ENCODE measurements around the gene PIK3CA. TPM values are rescaled to one million over a fixed set of nuclear protein-coding genes. Genes with fewer than 3 reads are reported as not detected.

PIK3CA gene
- total RNA-seq, 1 experiment from 2014 or later, result 27.6 TPM

DNA sequence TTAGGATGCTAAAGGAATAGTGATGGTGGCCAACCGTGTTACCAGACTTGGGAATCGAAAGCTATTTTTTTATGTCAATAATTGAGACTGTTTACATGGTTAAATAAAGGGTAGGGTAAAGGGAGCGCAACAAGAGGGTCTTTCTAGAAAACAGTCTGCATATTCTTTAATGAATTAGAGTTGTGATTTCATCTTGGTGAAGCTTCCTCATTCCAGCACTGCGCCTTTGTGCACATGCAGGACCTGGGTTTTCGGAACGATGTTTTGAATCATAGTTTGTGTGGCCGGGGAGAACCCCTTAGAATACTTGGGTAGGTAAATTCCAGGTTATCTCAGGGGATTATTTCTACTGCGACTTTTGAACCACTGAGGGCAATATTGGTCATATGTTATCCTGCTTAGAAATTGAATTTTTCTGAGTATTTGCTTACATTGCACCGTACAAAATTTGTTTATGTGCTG is 1.3 kb downstream of the PIK3CA start:
- ChIA-PET CTCF (no interaction called here), POLR2A (interaction anchor here (0.6 kb wide), 1 partner anchor 413 kb away, joined by 3 read pairs; the partner anchor contains the start of gene ACTL6A)
- BruUV-seq (replicated peaks), result no TSS peak
- Histone ChIP-seq H3K4me3 (ENCODE audit: low read depth in 2 of 2, low read length in 2 of 2) (peak overlapping the region; percentile 89 to 97), H3K4me1 (ENCODE audit: control insufficient read depth, insufficient read depth, low read length) (peaks cover 24% of the 10 kb centered on the region), H3K9me3 (ENCODE audit: control insufficient read depth, insufficient read depth, low read depth, low read length) (peaks cover 5% of the 10 kb centered on the region; the same call in 1 of the 2 replicates), H3K36me3 (ENCODE audit: control insufficient read depth, insufficient read depth, low read length) (no peaks in the 10 kb centered on the region), H3K27me3 (ENCODE audit: control insufficient read depth, insufficient read depth, low read length) (no peaks in the 10 kb centered on the region), H3K27ac (ENCODE audit: low read length) (peak overlapping the region; percentile 91)
- ATAC-seq (no peak), DNase-seq (ENCODE audit: low read depth, low spot score) (no peak)
- no peak for TF ChIP-seq POLR2AphosphoS5 (IDR thresholded peaks at IDR 0.05; ENCODE audit: low read depth, low read length)
- TF ChIP-seq SIN3A (IDR thresholded peaks at IDR 0.05; ENCODE audit: borderline replicate concordance, insufficient read depth, low read depth, low read length), result no peak
- no peak for TF ChIP-seq TCF7L2 (IDR thresholded peaks at IDR 0.05; ENCODE audit: low read depth, low read length)
- TF ChIP-seq, protein P1, sequence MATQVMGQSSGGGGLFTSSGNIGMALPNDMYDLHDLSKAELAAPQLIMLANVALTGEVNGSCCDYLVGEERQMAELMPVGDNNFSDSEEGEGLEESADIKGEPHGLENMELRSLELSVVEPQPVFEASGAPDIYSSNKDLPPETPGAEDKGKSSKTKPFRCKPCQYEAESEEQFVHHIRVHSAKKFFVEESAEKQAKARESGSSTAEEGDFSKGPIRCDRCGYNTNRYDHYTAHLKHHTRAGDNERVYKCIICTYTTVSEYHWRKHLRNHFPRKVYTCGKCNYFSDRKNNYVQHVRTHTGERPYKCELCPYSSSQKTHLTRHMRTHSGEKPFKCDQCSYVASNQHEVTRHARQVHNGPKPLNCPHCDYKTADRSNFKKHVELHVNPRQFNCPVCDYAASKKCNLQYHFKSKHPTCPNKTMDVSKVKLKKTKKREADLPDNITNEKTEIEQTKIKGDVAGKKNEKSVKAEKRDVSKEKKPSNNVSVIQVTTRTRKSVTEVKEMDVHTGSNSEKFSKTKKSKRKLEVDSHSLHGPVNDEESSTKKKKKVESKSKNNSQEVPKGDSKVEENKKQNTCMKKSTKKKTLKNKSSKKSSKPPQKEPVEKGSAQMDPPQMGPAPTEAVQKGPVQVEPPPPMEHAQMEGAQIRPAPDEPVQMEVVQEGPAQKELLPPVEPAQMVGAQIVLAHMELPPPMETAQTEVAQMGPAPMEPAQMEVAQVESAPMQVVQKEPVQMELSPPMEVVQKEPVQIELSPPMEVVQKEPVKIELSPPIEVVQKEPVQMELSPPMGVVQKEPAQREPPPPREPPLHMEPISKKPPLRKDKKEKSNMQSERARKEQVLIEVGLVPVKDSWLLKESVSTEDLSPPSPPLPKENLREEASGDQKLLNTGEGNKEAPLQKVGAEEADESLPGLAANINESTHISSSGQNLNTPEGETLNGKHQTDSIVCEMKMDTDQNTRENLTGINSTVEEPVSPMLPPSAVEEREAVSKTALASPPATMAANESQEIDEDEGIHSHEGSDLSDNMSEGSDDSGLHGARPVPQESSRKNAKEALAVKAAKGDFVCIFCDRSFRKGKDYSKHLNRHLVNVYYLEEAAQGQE (IDR thresholded peaks at IDR 0.05; ENCODE audit: insufficient read depth in 1 of 2, low read depth in 2 of 2, low read length in 1 of 2), result no peak
- TF ChIP-seq, protein P2, sequence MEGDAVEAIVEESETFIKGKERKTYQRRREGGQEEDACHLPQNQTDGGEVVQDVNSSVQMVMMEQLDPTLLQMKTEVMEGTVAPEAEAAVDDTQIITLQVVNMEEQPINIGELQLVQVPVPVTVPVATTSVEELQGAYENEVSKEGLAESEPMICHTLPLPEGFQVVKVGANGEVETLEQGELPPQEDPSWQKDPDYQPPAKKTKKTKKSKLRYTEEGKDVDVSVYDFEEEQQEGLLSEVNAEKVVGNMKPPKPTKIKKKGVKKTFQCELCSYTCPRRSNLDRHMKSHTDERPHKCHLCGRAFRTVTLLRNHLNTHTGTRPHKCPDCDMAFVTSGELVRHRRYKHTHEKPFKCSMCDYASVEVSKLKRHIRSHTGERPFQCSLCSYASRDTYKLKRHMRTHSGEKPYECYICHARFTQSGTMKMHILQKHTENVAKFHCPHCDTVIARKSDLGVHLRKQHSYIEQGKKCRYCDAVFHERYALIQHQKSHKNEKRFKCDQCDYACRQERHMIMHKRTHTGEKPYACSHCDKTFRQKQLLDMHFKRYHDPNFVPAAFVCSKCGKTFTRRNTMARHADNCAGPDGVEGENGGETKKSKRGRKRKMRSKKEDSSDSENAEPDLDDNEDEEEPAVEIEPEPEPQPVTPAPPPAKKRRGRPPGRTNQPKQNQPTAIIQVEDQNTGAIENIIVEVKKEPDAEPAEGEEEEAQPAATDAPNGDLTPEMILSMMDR (IDR thresholded peaks at IDR 0.05), result no peak
- intact Hi-C loops (cut with micrococcal nuclease; ENCODE audit: unreplicated experiment), result loop anchor here (2.0 to 5.0 kb wide), 2 partner anchors 132 to 167 kb away; no protein-coding TSS in a partner anchor
- in situ Hi-C loops (cut with HindIII; ENCODE audit: low pct_unique_long_range_greater_than_20kb, low sequenced_read_pairs), result no loop called here

DNA sequence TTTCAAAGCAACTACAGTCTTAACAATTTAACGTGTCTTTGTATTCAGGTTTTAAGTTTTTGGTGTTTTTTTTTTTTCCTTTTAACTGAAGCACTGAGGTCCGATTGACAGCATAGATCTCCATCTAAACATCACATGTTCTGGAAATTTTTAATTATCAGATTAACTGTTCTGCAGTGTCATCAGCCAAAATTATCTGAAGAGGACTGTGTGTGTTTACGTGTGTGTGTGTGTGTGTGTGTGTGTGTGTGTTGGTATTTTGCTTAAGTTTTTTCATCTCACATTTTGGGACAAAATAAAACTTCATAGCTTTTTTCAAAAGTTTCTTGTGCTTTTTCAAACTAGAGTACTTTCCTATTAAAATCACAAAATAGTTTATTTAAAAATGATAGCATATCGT is 1.8 kb downstream of the PIK3CA start:
- no peak for TF ChIP-seq TCF7L2 (IDR thresholded peaks at IDR 0.05; ENCODE audit: low read depth, low read length)
- TF ChIP-seq, protein P2 (IDR thresholded peaks at IDR 0.05), result no peak
- CTCF ChIA-PET, result no interaction called here
- H3K4me1 ChIP-seq (ENCODE audit: control insufficient read depth, insufficient read depth, low read length), result peaks cover 24% of the 10 kb centered on the region
- H3K9me3 ChIP-seq (ENCODE audit: control insufficient read depth, insufficient read depth, low read depth, low read length), result peaks cover 5% of the 10 kb centered on the region; the same call in 1 of the 2 replicates
- ATAC-seq (no peak), DNase-seq (ENCODE audit: low read depth, low spot score) (no peak)
- no peaks in the 10 kb centered on the region for H3K27me3 ChIP-seq (ENCODE audit: control insufficient read depth, insufficient read depth, low read length)
- BruUV-seq (replicated peaks), result TSS peak; percentile 63
- intact Hi-C loops (cut with micrococcal nuclease; ENCODE audit: unreplicated experiment), result loop anchor here (2.0 to 5.0 kb wide), 2 partner anchors 133 to 167 kb away; no protein-coding TSS in a partner anchor
- peak overlapping the region; percentile 89 to 97; a peak in 3 of 4 replicates for H3K4me3 ChIP-seq (ENCODE audit: low read depth in 2 of 2, low read length in 2 of 2)
- in situ Hi-C loops (cut with HindIII; ENCODE audit: low pct_unique_long_range_greater_than_20kb, low sequenced_read_pairs), result no loop called here
- H3K27ac ChIP-seq (ENCODE audit: low read length), result peak overlapping the region; percentile 91
- POLR2A ChIA-PET, result interaction anchor here (0.6 kb wide), 1 partner anchor 413 kb away, joined by 3 read pairs; the partner anchor contains the start of gene ACTL6A
- no peaks in the 10 kb centered on the region for H3K36me3 ChIP-seq (ENCODE audit: control insufficient read depth, insufficient read depth, low read length)
